Keratinocyte (primary cell): ENCODE results near the gene CFAP410.

Source experiments
- CTCF ChIP-seq, 3 experiments: IDR thresholded peaks in 1 of 3; conservative IDR thresholded peaks in 1 of 3; optimal IDR thresholded peaks in 1 of 3; 2 replicates in 2 of 3; 3 replicates in 1 of 3; pipeline versions ENCODE3 to v1.5.1; 2011; ENCODE audit warnings: low read length in 3 of 3, mild to moderate bottlenecking in 3 of 3, moderate library complexity in 2 of 3, control low read depth in 1 of 3, inconsistent platforms in 1 of 3; ENCODE audit not compliant: insufficient read depth in 2 of 3; ENCODE audit errors: extremely low read depth in 1 of 3
- EZH2 ChIP-seq: IDR thresholded peaks from one replicate; pipeline ENCODE4 v1.6.1; 2012; ENCODE audit warnings: inconsistent platforms, mild to moderate bottlenecking, low read length, moderate library complexity

- TF ChIP-seq CTCF (optimal IDR thresholded peaks at IDR 0.05 in 1 of 3, IDR thresholded peaks at IDR 0.05 in 1 of 3, conservative IDR thresholded peaks at IDR 0.05 in 1 of 3; ENCODE audit: extremely low read depth in 1 of 3, insufficient read depth in 2 of 3, low read length in 3 of 3) (no peak), EZH2 (no peak)
These were observed 12.2 kb downstream of the CFAP410 start for GRCh38 chr21:44326716-44327602.
